Measurements from ENCODE around the gene GPR65.

The GPR65 gene

GRCh38 chr14:88040146-88040545, 35.2 kb downstream of the GPR65 start:
- DNase-seq (ENCODE audit: low spot score): no peak

GRCh38 chr14:88043529-88044443, 38.9 kb downstream of the GPR65 start:
- no peak for DNase-seq (ENCODE audit: low spot score)

GRCh38 chr14:88044444-88044758, 39.5 kb downstream of the GPR65 start:
- no peak for DNase-seq (ENCODE audit: low spot score)

GRCh38 chr14:88044776-88045446, 40.0 kb downstream of the GPR65 start:
- DNase-seq (ENCODE audit: low spot score): no peak

GRCh38 chr14:88045705-88046104, 40.8 kb downstream of the GPR65 start:
- DNase-seq (ENCODE audit: low spot score): no peak

- no peak for DNase-seq (ENCODE audit: low spot score)
Observed at GRCh38 chr14:88048351-88048750, 43.4 kb downstream of the GPR65 start.

- DNase-seq (ENCODE audit: low spot score): no peak
Observed at GRCh38 chr14:88049266-88049665, 44.3 kb downstream of the GPR65 start.

GRCh38 chr14:88049936-88050335, 45.0 kb downstream of the GPR65 start:
- no peak for DNase-seq (ENCODE audit: low spot score)

GRCh38 chr14:88060576-88060975, 55.6 kb downstream of the GPR65 start:
- no peak for DNase-seq (ENCODE audit: low spot score)

GRCh38 chr14:88063811-88064210, 58.9 kb downstream of the GPR65 start:
- no peak for DNase-seq (ENCODE audit: low spot score)
